ENCODE measurements around the gene RAB27A.

The RAB27A gene

GRCh38 chr15:55239440-55240124 lies 50.0 kb downstream of the RAB27A start (continued):
- TF ChIP-seq ZNF704 (tag by site-specific recombination; IDR thresholded peaks at IDR 0.05) (no peak), ZNF148 (tag by site-specific recombination; IDR thresholded peaks at IDR 0.05; ENCODE audit: borderline replicate concordance) (no peak), ZNF701 (tag by site-specific recombination; IDR thresholded peaks at IDR 0.05) (no peak)

- ChIA-PET POLR2A (no interaction called here), CTCF (no interaction called here)
- Histone ChIP-seq H3K36me3 (ENCODE audit: control insufficient read depth in 2 of 2, insufficient read depth in 1 of 2, low read length in 2 of 2) (no peaks in the 10 kb centered on the region), H3K9me3 (ENCODE audit: control insufficient read depth, insufficient read depth, low read depth, low read length) (no peaks in the 10 kb centered on the region), H3K4me3 (ENCODE audit: low read depth, low read length) (no peak overlapping the region), H3K27ac (ENCODE audit: extremely low read depth, low read depth, low read length) (no peak overlapping the region), H3K4me1 (ENCODE audit: control insufficient read depth, insufficient read depth, low read length) (no peaks in the 10 kb centered on the region)
- TF ChIP-seq ZNF571 (tag by site-specific recombination; IDR thresholded peaks at IDR 0.05) (no peak), ZNF221 (tag by site-specific recombination; IDR thresholded peaks at IDR 0.05; ENCODE audit: borderline replicate concordance) (no peak), ZBTB8A (tag by site-specific recombination; IDR thresholded peaks at IDR 0.05) (no peak), BCL6B (tag by site-specific recombination; IDR thresholded peaks at IDR 0.05) (no peak), REST (tag by site-specific recombination; IDR thresholded peaks at IDR 0.05) (no peak), ZNF302 (tag by site-specific recombination; IDR thresholded peaks at IDR 0.05; ENCODE audit: low read depth) (no peak), CTCF (tag by site-specific recombination; IDR thresholded peaks at IDR 0.05) (no peak), ZSCAN4 (tag by site-specific recombination; IDR thresholded peaks at IDR 0.05) (no peak), KLF8 (tag by site-specific recombination; IDR thresholded peaks at IDR 0.05) (no peak), ZNF654 (tag by site-specific recombination; IDR thresholded peaks at IDR 0.05; ENCODE audit: low read depth) (no peak)
Measured at GRCh38 chr15:55238877-55239276, 50.7 kb downstream of the RAB27A start.
